Activated naive CD4-positive, alpha-beta T cell (primary cell): Measurements from ENCODE around the gene KAT2B.
"Not testable (repeated sequence)": the region's sequence is repeated elsewhere in the genome, so short reads cannot be mapped to it uniquely, and the experiment has no call there.

Experiments
- DNase-seq, 4 experiments: peaks; one replicate each; lab custom pipeline; 2025; lab: John Stamatoyannopoulos, UW

The KAT2B gene

GRCh38 chr3:20039765-20040547 lies at the start of gene KAT2B:
Gene KAT2B, plus strand, starts transcription at chr3:20040446. Its CDS starts 32 bp downstream, at chr3:20040478.
- DNase-seq = peak; percentile 49 to 80 (median 62)

- no peak for DNase-seq
Measured at GRCh38 chr3:19994796-19995195, 45.5 kb upstream of the KAT2B start.

GRCh38 chr3:19997502-19997901 lies 42.7 kb upstream of the KAT2B start:
- no peak for DNase-seq

- no peak for DNase-seq
Measured at GRCh38 chr3:20001932-20002331, 38.3 kb upstream of the KAT2B start.

GRCh38 chr3:20007960-20008359 lies 32.3 kb upstream of the KAT2B start:
- DNase-seq = no peak

- DNase-seq = no peak
Measured at GRCh38 chr3:20008646-20009045, 31.6 kb upstream of the KAT2B start.

GRCh38 chr3:20012164-20012563 lies 28.1 kb upstream of the KAT2B start, which contains the start of gene PP2D1:
Gene PP2D1, minus strand, starts transcription at chr3:20012264. Its CDS starts 192 bp downstream, at chr3:20012072.
- no peak for DNase-seq

GRCh38 chr3:20013396-20013795 lies 26.9 kb upstream of the KAT2B start:
- no peak for DNase-seq

- DNase-seq = no peak
Measured at GRCh38 chr3:20015525-20015924, 24.7 kb upstream of the KAT2B start.

- not testable (repeated sequence) for DNase-seq
Measured at GRCh38 chr3:20016076-20016475, 24.2 kb upstream of the KAT2B start.

GRCh38 chr3:20022954-20023622 lies 17.2 kb upstream of the KAT2B start:
- no peak for DNase-seq

GRCh38 chr3:20023623-20024405 lies 16.4 kb upstream of the KAT2B start:
- no peak for DNase-seq

- no peak for DNase-seq
Measured at GRCh38 chr3:20027136-20027535, 13.1 kb upstream of the KAT2B start.

- DNase-seq = no peak
Measured at GRCh38 chr3:20028905-20029331, 11.3 kb upstream of the KAT2B start.

GRCh38 chr3:20031939-20032338 lies 8.3 kb upstream of the KAT2B start:
- not testable (repeated sequence) for DNase-seq

- DNase-seq = no peak
Measured at GRCh38 chr3:20035019-20035418, 5.2 kb upstream of the KAT2B start.

- no peak for DNase-seq
Measured at GRCh38 chr3:20037255-20037996, 2.8 kb upstream of the KAT2B start.

- no peak for DNase-seq
Measured at GRCh38 chr3:20038699-20039465, 1.4 kb upstream of the KAT2B start.

- DNase-seq = no peak
Measured at GRCh38 chr3:20039466-20039764, 831 bp upstream of the KAT2B start.

GRCh38 chr3:20040548-20041196 lies 426 bp downstream of the KAT2B start:
- DNase-seq = peak; percentile 5 to 45 (median 28)
